Muscle layer of colon (tissue), 2 donors: ENCODE results near the gene RBMS1.

Source experiments
- H3K27ac ChIP-seq: one replicate; pipeline ENCODE4 v1.7.0; 2013; ENCODE audit warnings: low read depth, mild to moderate bottlenecking, low read length, moderate library complexity
- H3K27me3 ChIP-seq, 2 donors: one replicate each; pipeline ENCODE4 v1.7.0; 2013; ENCODE audit warnings: low read length in 2 of 2, mild to moderate bottlenecking in 2 of 2; ENCODE audit not compliant: insufficient read depth in 2 of 2, control insufficient read depth in 1 of 2
- H3K36me3 ChIP-seq: one replicate; pipeline ENCODE4 v1.7.0; 2013; ENCODE audit warnings: mild to moderate bottlenecking, low read length; ENCODE audit not compliant: insufficient read depth
- H3K4me1 ChIP-seq: one replicate; pipeline ENCODE4 v1.7.0; 2013; ENCODE audit warnings: mild to moderate bottlenecking, low read length; ENCODE audit not compliant: insufficient read depth
- H3K4me3 ChIP-seq, 2 donors: one replicate each; pipeline ENCODE4 v1.7.0; 2013; ENCODE audit warnings: low read length in 2 of 2, low read depth in 1 of 2, mild to moderate bottlenecking in 1 of 2, moderate library complexity in 1 of 2
- H3K9ac ChIP-seq: one replicate; pipeline ENCODE4 v1.7.0; 2013; ENCODE audit warnings: low read length
- H3K9me3 ChIP-seq: one replicate; pipeline ENCODE4 v1.7.0; 2013; ENCODE audit warnings: mild to moderate bottlenecking, low read length
- donor health status: abdominal sarcoma.
- donor health status: Adenocarcinoma of cecum.

RBMS1 gene

DNA sequence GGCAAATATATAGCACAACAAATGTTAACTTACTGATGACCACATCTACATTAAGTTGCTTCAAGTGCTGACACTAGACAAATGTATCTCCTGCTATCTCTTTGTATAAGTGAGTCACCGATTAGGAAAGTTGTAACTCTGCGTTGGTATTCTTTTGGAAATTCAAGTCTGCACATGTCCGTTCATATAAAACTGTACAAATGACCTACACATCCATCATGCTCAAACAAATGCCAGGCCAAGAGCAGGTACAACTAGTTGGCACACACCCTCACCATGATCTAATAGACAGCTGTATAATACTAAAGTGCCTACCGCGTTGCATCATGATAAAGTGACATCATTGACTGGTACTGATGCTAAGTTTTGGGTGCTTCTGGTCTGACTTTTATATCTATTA, 141.1 kb downstream of the RBMS1 start:
- Histone ChIP-seq H3K4me3 (no peak overlapping the region), H3K36me3 (no peaks in the 10 kb centered on the region), H3K4me1 (peaks cover 58% of the 10 kb centered on the region), H3K27ac (no peak overlapping the region), H3K9me3 (no peaks in the 10 kb centered on the region), H3K9ac (no peak overlapping the region), H3K27me3 (no peaks in the 10 kb centered on the region)

DNA sequence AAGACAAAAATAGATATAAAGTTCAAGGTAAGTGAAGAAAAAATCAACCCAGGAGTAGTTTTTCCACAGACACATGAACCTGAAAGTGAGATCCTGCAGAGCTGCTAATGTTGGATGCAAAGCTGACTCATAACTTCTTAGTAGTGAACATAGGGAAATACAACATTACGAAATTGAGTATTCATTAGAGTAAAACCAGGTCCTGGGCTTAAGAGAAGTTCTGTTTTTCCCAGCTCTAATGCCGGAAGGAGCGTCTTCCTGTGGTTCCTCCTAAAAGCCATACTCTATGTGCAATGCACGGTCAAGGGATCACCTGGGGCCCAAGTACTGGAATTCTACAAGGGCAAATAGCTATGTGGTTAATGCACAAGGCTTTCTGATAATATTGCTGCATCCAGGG, 141.7 kb downstream of the RBMS1 start:
- Histone ChIP-seq H3K4me3 (no peak overlapping the region), H3K9ac (no peak overlapping the region), H3K36me3 (no peaks in the 10 kb centered on the region), H3K27me3 (no peaks in the 10 kb centered on the region), H3K27ac (no peak overlapping the region), H3K9me3 (no peaks in the 10 kb centered on the region), H3K4me1 (peaks cover 64% of the 10 kb centered on the region)

DNA sequence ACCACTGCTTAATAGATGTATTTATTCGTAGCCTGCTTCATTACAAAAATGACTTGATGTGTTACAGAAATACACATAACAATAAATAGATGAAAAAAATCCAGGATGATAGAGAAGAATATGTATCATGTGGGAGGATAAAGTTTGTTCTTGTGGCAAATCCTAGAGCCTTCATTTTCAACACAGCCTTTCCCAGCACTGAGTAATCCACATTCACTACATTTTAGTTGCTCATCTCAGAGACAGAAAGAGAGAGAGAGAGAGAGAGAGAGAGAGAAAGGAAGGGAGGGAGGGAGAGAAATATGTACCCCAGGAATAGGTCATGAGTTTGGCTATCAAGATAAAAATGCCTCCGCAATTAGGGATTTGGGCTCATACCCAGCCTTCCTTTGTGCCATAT, 144.3 kb downstream of the RBMS1 start:
- no peak overlapping the region for H3K27ac ChIP-seq
- H3K4me1 ChIP-seq = peaks cover 60% of the 10 kb centered on the region
- no peaks in the 10 kb centered on the region for H3K27me3 ChIP-seq
- no peak overlapping the region for H3K4me3 ChIP-seq
- no peaks in the 10 kb centered on the region for H3K36me3 ChIP-seq
- no peak overlapping the region for H3K9ac ChIP-seq
- no peaks in the 10 kb centered on the region for H3K9me3 ChIP-seq

DNA sequence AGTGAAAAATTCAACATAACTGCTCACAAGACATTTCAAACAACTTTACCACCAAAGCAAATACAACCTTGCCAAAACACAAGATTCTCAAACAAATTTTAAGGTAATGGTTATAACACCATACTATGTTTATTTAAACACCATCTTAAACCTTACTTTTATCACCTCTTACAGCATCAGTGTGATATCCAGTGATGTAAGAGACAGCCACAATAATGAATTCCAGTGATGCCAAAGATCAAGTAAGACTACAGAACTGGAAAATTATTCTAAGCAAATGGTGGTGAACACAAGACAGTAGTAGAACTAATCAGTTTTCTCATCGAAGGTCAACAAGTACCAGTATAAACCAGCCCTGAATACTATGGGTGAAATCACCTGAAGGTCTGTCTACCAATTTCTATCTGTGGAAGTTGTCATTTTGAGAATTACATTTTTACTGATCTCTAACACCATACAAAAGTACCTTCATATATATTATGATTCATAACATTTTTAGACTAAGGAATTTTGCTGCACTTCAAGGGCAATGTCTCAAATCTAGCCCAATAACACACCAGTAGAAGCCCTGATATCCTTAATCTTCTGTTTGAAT, 146.2 kb downstream of the RBMS1 start:
- Histone ChIP-seq H3K9ac (no peak overlapping the region), H3K27me3 (no peaks in the 10 kb centered on the region), H3K9me3 (no peaks in the 10 kb centered on the region), H3K27ac (peak overlapping the region; percentile 7), H3K4me3 (no peak overlapping the region), H3K4me1 (peaks cover 43% of the 10 kb centered on the region), H3K36me3 (no peaks in the 10 kb centered on the region)

DNA sequence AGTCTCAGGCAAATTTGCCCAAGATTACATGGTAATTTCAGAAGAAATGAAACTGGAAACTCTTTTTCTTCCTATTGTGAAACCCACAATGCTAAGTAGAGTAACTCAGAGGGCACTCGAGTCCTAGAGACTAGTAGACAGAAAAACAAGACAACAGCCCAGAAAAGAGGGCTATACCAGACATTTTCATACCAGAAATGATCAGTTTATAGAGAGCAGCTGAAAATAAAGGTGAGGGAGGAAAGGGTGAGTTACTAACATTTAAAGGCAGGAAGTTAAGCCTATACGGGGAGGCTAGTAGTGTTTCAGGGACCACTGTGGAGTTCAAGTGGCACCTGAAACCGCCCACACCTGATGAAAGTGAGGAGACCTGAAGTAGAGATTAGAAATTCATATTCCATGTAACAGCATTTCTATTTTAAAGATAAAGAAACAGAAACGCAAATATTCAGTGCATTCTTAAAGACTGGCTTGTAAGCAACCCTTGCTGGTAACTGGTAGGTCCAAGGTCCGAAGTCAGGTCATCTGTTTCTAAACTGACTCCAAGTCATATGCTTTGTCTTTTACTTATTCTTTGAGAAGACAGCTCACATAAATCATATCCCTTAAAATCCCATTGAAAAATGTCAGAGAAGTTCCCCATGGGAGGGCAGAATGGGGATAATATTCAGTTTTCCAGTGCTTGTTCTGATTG, 148.4 kb downstream of the RBMS1 start:
- Histone ChIP-seq H3K4me3 (no peak overlapping the region), H3K9ac (no peak overlapping the region), H3K27ac (no peak overlapping the region), H3K27me3 (no peaks in the 10 kb centered on the region), H3K9me3 (no peaks in the 10 kb centered on the region), H3K36me3 (no peaks in the 10 kb centered on the region), H3K4me1 (peaks cover 47% of the 10 kb centered on the region)

DNA sequence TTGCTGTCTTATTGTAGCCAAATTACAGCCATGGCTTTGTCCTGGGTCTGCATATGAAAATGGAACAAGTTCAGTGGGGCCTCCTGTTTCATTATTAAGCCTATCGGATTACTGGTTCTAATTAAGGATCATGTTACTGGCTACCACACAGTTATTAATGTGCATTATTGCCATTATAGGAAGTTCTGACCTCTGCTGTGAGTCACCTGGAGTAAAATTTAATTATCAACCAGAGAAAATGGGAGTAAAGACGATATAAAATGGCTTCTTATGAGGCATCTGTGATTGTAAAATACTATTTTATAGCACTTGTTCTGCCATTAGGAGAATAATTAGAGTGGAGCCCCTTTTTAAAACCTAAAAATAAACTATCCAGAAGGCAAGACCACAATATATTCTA, 150.2 kb downstream of the RBMS1 start:
- Histone ChIP-seq H3K4me3 (no peak overlapping the region), H3K9ac (no peak overlapping the region), H3K27ac (peak overlapping the region; percentile 27), H3K4me1 (peaks cover 54% of the 10 kb centered on the region), H3K9me3 (no peaks in the 10 kb centered on the region), H3K36me3 (no peaks in the 10 kb centered on the region), H3K27me3 (no peaks in the 10 kb centered on the region)

DNA sequence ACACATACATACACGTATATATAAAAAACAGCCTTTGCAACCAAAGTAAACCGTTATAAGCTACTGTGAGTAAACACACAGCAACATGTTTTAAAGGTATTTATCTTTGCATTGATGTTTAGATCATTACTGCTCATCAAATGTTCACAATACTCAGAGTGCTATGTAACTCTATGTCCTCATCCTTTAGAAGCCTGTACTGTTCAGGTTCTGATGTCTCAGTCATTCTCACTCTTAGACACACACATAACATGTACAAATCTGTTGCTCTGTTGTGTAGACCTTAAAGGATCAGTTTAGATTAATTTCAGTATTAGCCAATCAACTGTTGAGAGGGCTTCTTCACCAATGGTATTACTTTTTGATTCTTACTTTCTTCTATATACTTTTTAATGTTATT, 153.9 kb downstream of the RBMS1 start:
- H3K27ac ChIP-seq = no peak overlapping the region
- no peaks in the 10 kb centered on the region for H3K36me3 ChIP-seq
- H3K9me3 ChIP-seq = no peaks in the 10 kb centered on the region
- no peak overlapping the region for H3K9ac ChIP-seq
- no peaks in the 10 kb centered on the region for H3K27me3 ChIP-seq
- peaks cover 54% of the 10 kb centered on the region for H3K4me1 ChIP-seq
- H3K4me3 ChIP-seq = no peak overlapping the region

DNA sequence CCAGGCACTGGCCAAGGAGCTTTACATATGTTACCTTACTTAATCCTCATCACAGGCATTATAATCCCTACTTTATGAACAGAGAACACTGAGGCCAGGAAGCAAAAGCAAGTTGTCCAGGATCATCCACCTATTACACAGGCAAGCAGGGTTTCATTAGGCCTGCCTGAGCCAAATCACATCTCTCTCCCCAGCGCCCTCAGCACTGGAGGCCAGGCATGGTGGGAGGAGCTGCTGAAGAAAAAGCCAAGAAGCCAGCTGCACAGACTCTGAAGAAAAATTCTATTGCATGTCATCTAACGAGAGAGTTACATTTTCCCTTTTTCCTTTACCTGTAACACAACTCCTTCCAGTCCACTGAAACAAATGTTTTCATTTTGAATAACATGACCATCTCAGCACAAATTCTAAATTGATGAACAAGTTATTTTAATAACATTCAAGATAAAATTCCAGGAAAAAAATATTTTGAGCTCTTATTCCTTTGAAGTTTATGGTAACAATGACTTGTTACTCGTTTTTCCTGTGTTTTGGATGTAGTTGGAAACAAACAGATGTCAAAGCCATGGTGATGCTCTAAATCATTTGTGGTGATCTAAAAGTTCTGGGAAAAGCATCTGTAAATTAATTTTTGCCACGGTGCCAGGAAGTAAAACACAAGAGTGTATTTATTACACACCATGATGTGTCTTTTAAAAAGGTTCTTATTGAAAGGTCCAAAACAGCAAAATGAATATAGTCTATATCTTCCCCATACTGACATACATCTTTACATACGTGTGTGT, 154.5 kb downstream of the RBMS1 start:
- H3K36me3 ChIP-seq = no peaks in the 10 kb centered on the region
- peak overlapping the region; percentile 74 for H3K27ac ChIP-seq
- peaks cover 60% of the 10 kb centered on the region for H3K4me1 ChIP-seq

DNA sequence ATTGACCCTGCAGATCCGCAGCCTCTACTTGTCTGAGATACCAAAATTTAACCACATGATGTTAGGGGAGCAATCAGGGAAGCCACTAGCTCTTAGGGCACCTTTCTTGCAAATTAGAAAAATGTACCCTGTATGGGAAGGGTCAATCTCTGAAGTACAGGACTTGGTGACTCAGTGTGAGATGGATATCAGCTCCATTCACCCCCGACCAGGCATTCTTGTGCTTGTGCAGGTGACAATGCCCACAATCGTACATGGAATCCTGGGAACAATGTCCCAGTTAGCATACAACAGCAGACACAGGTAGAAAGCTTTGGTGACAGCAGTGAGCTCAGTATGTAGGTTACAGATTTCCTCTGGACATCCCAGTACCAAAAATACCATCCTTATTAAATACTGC, 155.9 kb downstream of the RBMS1 start:
- Histone ChIP-seq H3K36me3 (no peaks in the 10 kb centered on the region), H3K27ac (peak overlapping the region; percentile 13), H3K4me1 (peaks cover 70% of the 10 kb centered on the region), H3K9me3 (no peaks in the 10 kb centered on the region), H3K27me3 (no peaks in the 10 kb centered on the region), H3K9ac (no peak overlapping the region), H3K4me3 (no peak overlapping the region)

More for the DNA sequence above, 154.5 kb downstream of the RBMS1 start:
- no peak overlapping the region for H3K4me3 ChIP-seq
- H3K9me3 ChIP-seq = no peaks in the 10 kb centered on the region
- no peak overlapping the region for H3K9ac ChIP-seq
- no peaks in the 10 kb centered on the region for H3K27me3 ChIP-seq

DNA sequence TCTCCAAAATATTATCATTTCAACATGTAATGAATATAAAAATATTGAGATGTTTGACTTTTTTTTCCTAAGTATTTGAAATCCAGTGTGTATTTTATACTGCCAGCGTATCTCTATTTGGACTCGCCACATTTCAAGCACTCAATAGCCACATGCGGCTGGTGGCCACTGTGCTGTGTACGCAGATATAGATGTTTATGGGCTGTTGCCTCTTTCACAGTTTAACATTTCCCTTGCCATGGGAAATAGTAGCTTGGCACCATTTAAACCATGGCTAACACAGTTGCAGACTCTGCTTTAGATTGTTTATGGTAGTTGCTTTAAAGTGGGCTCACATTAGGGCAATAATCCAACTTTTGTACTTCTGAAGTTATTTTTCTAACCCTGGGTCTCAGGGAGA, 157.0 kb downstream of the RBMS1 start:
- Histone ChIP-seq H3K4me3 (no peak overlapping the region), H3K27me3 (no peaks in the 10 kb centered on the region), H3K9ac (no peak overlapping the region), H3K9me3 (no peaks in the 10 kb centered on the region), H3K36me3 (no peaks in the 10 kb centered on the region), H3K4me1 (peaks cover 62% of the 10 kb centered on the region), H3K27ac (peak overlapping the region; percentile 39)

DNA sequence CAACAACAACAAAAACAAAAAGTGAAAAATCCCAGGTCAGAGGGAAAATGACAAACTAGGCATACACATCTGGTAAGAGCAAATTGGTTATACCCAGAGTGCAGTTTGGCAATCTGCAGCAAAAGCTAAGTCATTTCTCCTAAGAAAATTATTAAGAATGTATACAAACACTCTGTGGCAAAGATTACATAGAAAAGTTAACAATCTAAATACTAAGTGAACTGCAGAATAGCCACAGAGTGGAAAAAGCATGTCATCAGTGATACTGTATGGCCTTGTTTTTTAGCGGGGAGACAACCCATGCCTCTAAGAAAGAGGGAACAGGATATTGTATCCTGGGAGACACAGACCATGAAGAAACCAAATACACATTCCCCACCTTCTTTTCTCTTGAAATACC, 157.5 kb downstream of the RBMS1 start:
- Histone ChIP-seq H3K27me3 (no peaks in the 10 kb centered on the region), H3K4me3 (no peak overlapping the region), H3K36me3 (no peaks in the 10 kb centered on the region), H3K4me1 (peaks cover 61% of the 10 kb centered on the region), H3K9ac (no peak overlapping the region), H3K27ac (peak overlapping the region; percentile 30), H3K9me3 (no peaks in the 10 kb centered on the region)
